Testis (tissue), 2 donors: ENCODE results near the gene GEMIN5.

Experiments
- CTCF ChIP-seq, 3 experiments: fragments of 450-650 bp in 2 of 3; fragments of 200-600 bp in 1 of 3; sonication (generic) in 1 of 3; IDR thresholded peaks; one replicate each; pipeline ENCODE4 v1.5.1; 2016 to 2019; ENCODE audit warnings: antibody characterized with exemption in 3 of 3, mild to moderate bottlenecking in 2 of 3, moderate library complexity in 1 of 3
- POLR2A ChIP-seq: fragments of 450-650 bp; IDR thresholded peaks from one replicate; pipeline ENCODE4 v1.6.1; 2017; ENCODE audit warnings: antibody characterized with exemption, mild to moderate bottlenecking, moderate library complexity

- TF ChIP-seq CTCF (IDR thresholded peaks at IDR 0.05) (no peak), POLR2A (no peak)
Measured at GRCh38 chr5:154943527-154943926, 5.5 kb upstream of the GEMIN5 start.
